HG03571 (cell line): Measurements from ENCODE around the gene SPHK2.
"Not testable (repeated sequence)": the region's sequence is repeated elsewhere in the genome, so short reads cannot be mapped to it uniquely, and the experiment has no call there.

Experiments
- ATAC-seq: cut with Tn5 transposase; IDR thresholded peaks from one replicate; pipeline ENCODE4 v1.9.1; 2021; ENCODE audit not compliant: unreplicated experiment

Gene SPHK2

DNA sequence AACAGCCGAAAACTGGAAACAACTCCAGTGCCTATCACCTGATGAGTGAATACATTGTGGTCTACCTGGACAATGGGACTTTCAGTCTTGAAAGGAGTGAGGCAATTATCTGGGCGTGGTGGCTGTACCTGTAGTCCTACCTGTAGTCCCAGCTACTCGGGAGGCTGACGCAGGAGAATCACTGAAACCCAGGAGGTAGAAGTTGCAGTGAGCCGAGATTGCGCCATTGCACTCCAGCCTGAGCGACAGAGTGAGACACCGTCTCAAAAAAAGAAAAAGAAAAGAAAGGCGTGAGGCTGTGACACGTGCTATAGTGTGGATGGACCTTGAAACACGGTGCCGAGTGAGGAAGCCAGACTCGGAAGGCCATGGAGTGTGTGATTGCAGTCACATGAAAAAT is 57.6 kb downstream of the SPHK2 start:
- ATAC-seq, result no peak

DNA sequence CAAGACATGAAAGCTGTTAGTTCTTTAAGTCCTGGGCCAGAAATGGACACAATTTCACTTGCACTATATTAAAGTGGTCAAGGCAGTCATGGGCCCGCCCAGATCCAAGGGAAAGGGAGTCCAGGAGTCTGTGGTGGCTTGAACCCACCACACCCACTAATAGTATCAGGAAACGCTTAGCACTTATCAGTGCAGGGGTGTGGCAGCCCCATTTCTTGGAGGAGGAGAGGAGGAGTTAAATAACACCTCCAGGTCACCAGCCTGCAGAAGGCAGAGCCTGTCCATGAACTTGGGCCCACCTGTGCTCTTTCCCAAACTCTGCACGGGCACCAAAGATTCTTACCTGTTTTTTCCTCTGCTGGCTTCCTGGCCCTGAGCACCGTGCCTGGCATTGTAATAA is 58.9 kb downstream of the SPHK2 start:
- no peak for ATAC-seq

DNA sequence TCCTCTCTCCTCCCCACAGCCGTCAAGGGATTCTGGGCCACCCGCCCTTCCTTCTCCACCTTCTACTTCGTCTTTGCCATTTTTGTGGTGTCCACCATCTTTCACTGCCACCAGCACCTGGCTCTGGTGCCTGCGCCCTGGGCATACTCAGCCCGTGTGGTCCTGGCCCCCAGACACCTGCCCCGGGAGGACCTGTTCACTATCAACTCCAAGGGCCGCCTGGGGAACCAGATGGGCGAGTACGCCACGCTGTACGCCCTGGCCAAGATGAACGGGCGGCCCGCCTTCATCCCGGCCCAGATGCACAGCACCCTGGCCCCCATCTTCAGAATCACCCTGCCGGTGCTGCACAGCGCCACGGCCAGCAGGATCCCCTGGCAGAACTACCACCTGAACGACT is 60.7 kb downstream of the SPHK2 start:
- not testable (repeated sequence) for ATAC-seq
